IMR-90 (cell line): Measurements from ENCODE around the gene SF3B2. TPM values are rescaled to one million over a fixed set of nuclear protein-coding genes. Genes with fewer than 3 reads are reported as not detected.

Experiments
- ATAC-seq: fragments of 200-7000 bp; cut with Tn5 transposase; 2 replicates; pipeline ENCODE4 v1.9.1; 2020; ENCODE audit warnings: low read depth, mild to moderate bottlenecking, moderate library complexity
- BruUV-seq: library from RNA; stranded (reverse); fragments of 400-500 nt; replicated peaks from 2 replicates; lab custom pipeline; 2021; lab: Mats Ljungman, UMichigan
- CTCF ChIA-PET: fragments of 300-600 bp; formaldehyde crosslinking; extraction: SDS; loops from one replicate; lab custom pipeline; 2021; ENCODE audit warnings: antibody characterized with exemption; lab: Yijun Ruan, JAX
- POLR2A ChIA-PET: fragments of 300-600 bp; sonication (Branson Sonifier 250); formaldehyde crosslinking; loops from one replicate; lab custom pipeline; 2022; ENCODE audit warnings: antibody characterized with exemption; ENCODE audit not compliant: unreplicated experiment; lab: Charles Lee
- DNase-seq: peaks from one replicate; pipeline ENCODE4 v3.0.0; 2013
- H2AFZ ChIP-seq: replicated peaks from 2 replicates; pipeline ENCODE3; 2013; ENCODE audit warnings: low read length, mild to moderate bottlenecking; ENCODE audit not compliant: poor library complexity
- H2AK5ac ChIP-seq: 2 replicates; pipeline ENCODE4 v1.6.1; 2013; ENCODE audit warnings: low read depth, low read length, inconsistent platforms
- H2AK9ac ChIP-seq: replicated peaks from 2 replicates; pipeline ENCODE3; 2013; ENCODE audit warnings: mild to moderate bottlenecking, low read depth, low read length, moderate library complexity; ENCODE audit not compliant: poor library complexity
- H2BK120ac ChIP-seq: 2 replicates; pipeline ENCODE4 v1.6.1; 2013; ENCODE audit warnings: low read depth, low read length, inconsistent platforms
- H2BK15ac ChIP-seq: 3 replicates; pipeline ENCODE4 v1.6.1; 2013; ENCODE audit warnings: low read depth, low read length, inconsistent platforms
- H2BK20ac ChIP-seq: 2 replicates; pipeline ENCODE4 v1.6.1; 2013; ENCODE audit warnings: low read depth, mild to moderate bottlenecking, inconsistent platforms, low read length, moderate library complexity
- H2BK5ac ChIP-seq: 2 replicates; pipeline ENCODE4 v1.6.1; 2013; ENCODE audit warnings: mild to moderate bottlenecking, low read depth, low read length, inconsistent platforms; ENCODE audit not compliant: poor library complexity, severe bottlenecking
- H3K14ac ChIP-seq: replicated peaks from 2 replicates; pipeline ENCODE4 v1.6.1; 2013; ENCODE audit warnings: low read depth, low read length, inconsistent platforms
- H3K18ac ChIP-seq: 2 replicates; pipeline ENCODE4 v1.6.1; 2013; ENCODE audit warnings: low read depth, low read length, control low read depth
- H3K23ac ChIP-seq: 2 replicates; pipeline ENCODE4 v1.6.1; 2013; ENCODE audit warnings: low read depth, low read length, inconsistent platforms
- H3K27ac ChIP-seq: 2 replicates; pipeline ENCODE4 v1.5.1; 2013; ENCODE audit warnings: mild to moderate bottlenecking, control low read depth, low read length; ENCODE audit not compliant: insufficient read depth
- H3K27me3 ChIP-seq: 2 replicates; pipeline ENCODE4 v1.6.1; 2013; ENCODE audit warnings: low read length; ENCODE audit not compliant: control insufficient read depth, insufficient read depth
- H3K36me3 ChIP-seq: 2 replicates; pipeline ENCODE4 v1.6.1; 2013; ENCODE audit warnings: low read length, mixed read lengths; ENCODE audit not compliant: control insufficient read depth, insufficient read depth
- H3K4ac ChIP-seq: 2 replicates; pipeline ENCODE4 v1.6.1; 2013; ENCODE audit warnings: low read depth, low read length, inconsistent platforms
- H3K4me1 ChIP-seq: 2 replicates; pipeline ENCODE4 v1.6.1; 2013; ENCODE audit warnings: low read length, mixed read lengths; ENCODE audit not compliant: control insufficient read depth, insufficient read depth
- H3K4me2 ChIP-seq: 2 replicates; pipeline ENCODE4 v1.6.1; 2013; ENCODE audit warnings: low read depth, mild to moderate bottlenecking, control low read depth, low read length, moderate library complexity
- H3K4me3 ChIP-seq: 2 replicates; pipeline ENCODE4 v1.5.1; 2013; ENCODE audit warnings: low read depth, mild to moderate bottlenecking, control low read depth, low read length, moderate library complexity; ENCODE audit not compliant: insufficient read depth
- H3K56ac ChIP-seq: 2 replicates; pipeline ENCODE4 v1.6.1; 2013; ENCODE audit warnings: low read length, inconsistent platforms; ENCODE audit not compliant: insufficient read depth; ENCODE audit errors: extremely low read depth
- H3K79me1 ChIP-seq, 2 experiments: 2 replicates each; pipeline ENCODE4 v1.6.1; 2013; ENCODE audit warnings: low read length in 2 of 2, inconsistent platforms in 1 of 2, low read depth in 1 of 2
- H3K9ac ChIP-seq: 2 replicates; pipeline ENCODE4 v1.6.1; 2013; ENCODE audit warnings: low read depth, low read length, control low read depth
- H3K9me1 ChIP-seq: 2 replicates; pipeline ENCODE4 v1.6.1; 2013; ENCODE audit warnings: low read length, inconsistent platforms; ENCODE audit not compliant: insufficient read depth
- H3K9me3 ChIP-seq: 2 replicates; pipeline ENCODE4 v1.6.1; 2013; ENCODE audit warnings: low read length; ENCODE audit not compliant: control insufficient read depth, insufficient read depth
- H4K20me1 ChIP-seq: 2 replicates; pipeline ENCODE4 v1.6.1; 2013; ENCODE audit warnings: low read length, inconsistent platforms; ENCODE audit not compliant: insufficient read depth
- H4K5ac ChIP-seq: 2 replicates; pipeline ENCODE4 v1.6.1; 2013; ENCODE audit warnings: mild to moderate bottlenecking, low read depth, low read length, control low read depth
- H4K8ac ChIP-seq, 2 experiments: 2 replicates each; pipeline ENCODE4 v1.6.1; 2013; ENCODE audit warnings: low read depth in 2 of 2, low read length in 2 of 2, control low read depth in 1 of 2, inconsistent platforms in 1 of 2
- H4K91ac ChIP-seq: 2 replicates; pipeline ENCODE4 v1.6.1; 2013; ENCODE audit warnings: low read depth, low read length, inconsistent platforms; ENCODE audit not compliant: insufficient read depth
- BHLHE40 ChIP-seq: fragments of 150-350 bp; IDR thresholded peaks from 2 replicates; pipeline ENCODE4 v1.6.1; 2016; ENCODE audit warnings: mild to moderate bottlenecking, low read depth, low read length
- CEBPB ChIP-seq: IDR thresholded peaks from 2 replicates; pipeline ENCODE4 v1.6.1; 2012; ENCODE audit warnings: low read depth, low read length, improper control_type of control experiment
- CHD1 ChIP-seq: IDR thresholded peaks from 2 replicates; pipeline ENCODE4 v1.6.1; 2012; ENCODE audit warnings: low read depth, low read length, improper control_type of control experiment
- FOS ChIP-seq: fragments of 150-350 bp; IDR thresholded peaks from 2 replicates; pipeline ENCODE4 v1.6.1; 2016; ENCODE audit warnings: low read depth, low read length
- MAFK ChIP-seq: IDR thresholded peaks from 2 replicates; pipeline ENCODE4 v1.6.1; 2012; ENCODE audit warnings: low read depth, low read length, improper control_type of control experiment
- MAZ ChIP-seq: IDR thresholded peaks from 2 replicates; pipeline ENCODE4 v1.6.1; 2012; ENCODE audit warnings: low read depth, mild to moderate bottlenecking, low read length, improper control_type of control experiment, moderate library complexity, borderline replicate concordance
- MXI1 ChIP-seq: IDR thresholded peaks from 2 replicates; pipeline ENCODE4 v1.6.1; 2012; ENCODE audit warnings: low read depth, mild to moderate bottlenecking, low read length, moderate library complexity, borderline replicate concordance
- NFE2L2 ChIP-seq: fragments of 150-350 bp; IDR thresholded peaks from 2 replicates; pipeline ENCODE4 v1.6.1; 2016; ENCODE audit warnings: low read depth, mild to moderate bottlenecking, low read length
- POLR2A ChIP-seq: IDR thresholded peaks from 2 replicates; pipeline ENCODE4 v1.6.1; 2012; ENCODE audit warnings: mild to moderate bottlenecking, low read depth, low read length
- RAD21 ChIP-seq: IDR thresholded peaks from 2 replicates; pipeline ENCODE4 v1.6.1; 2012; ENCODE audit warnings: low read length, improper control_type of control experiment
- RCOR1 ChIP-seq: IDR thresholded peaks from 2 replicates; pipeline ENCODE4 v1.6.1; 2012; ENCODE audit warnings: mild to moderate bottlenecking, low read length, improper control_type of control experiment; ENCODE audit not compliant: insufficient replicate concordance
- RFX5 ChIP-seq: IDR thresholded peaks from 2 replicates; pipeline ENCODE4 v1.8.0; 2012; ENCODE audit warnings: low read depth, mild to moderate bottlenecking, low read length, moderate library complexity
- SMC3 ChIP-seq: fragments of 150-350 bp; IDR thresholded peaks from 2 replicates; pipeline ENCODE4 v1.6.1; 2016; ENCODE audit warnings: low read depth, mild to moderate bottlenecking, antibody characterized with exemption, low read length, moderate library complexity
- WGBS, 2 experiments: methylation state at CpG; one replicate each; pipeline versions ENCODE4 v1.1.5 to v1.1.7; 2013; ENCODE audit warnings: missing lambda C conversion rate in 2 of 2; ENCODE audit not compliant: insufficient read length in 1 of 2; ENCODE audit errors: extremely low coverage in 2 of 2; 5-methylcytosine and 5-hydroxymethylcytosine counted together
- dilution Hi-C: fragments of 300-500 bp; cut with HindIII; formaldehyde crosslinking; loops from one replicate; pipeline ENCODE4 v1.14.3; 2018; ENCODE audit warnings: low sequenced_read_pairs; ENCODE audit not compliant: unreplicated experiment
- in situ Hi-C: fragments of 300-500 bp; cut with MboI; formaldehyde crosslinking; loops from 3 replicates; pipeline ENCODE4 v1.14.3; 2019; ENCODE audit warnings: low sequenced_read_pairs, inconsistent platforms, mixed read lengths
- intact Hi-C: fragments of 100-400 bp; cut with micrococcal nuclease; formaldehyde crosslinking; loops from 2 replicates; pipeline ENCODE4 v1.10.0; 2022
- polyA plus RNA-seq, 3 experiments: library from polyadenylated mRNA; depleted of rRNA; stranded (reverse); fragments of >200 nt; gene quantifications; 2 replicates each; pipeline ENCODE4 v1.2.3, GENCODE V29; 2012; ENCODE audit warnings: low replicate concordance in 1 of 3
- total RNA-seq: library from RNA; depleted of rRNA; stranded (reverse); fragments of >200 nt; gene quantifications from 2 replicates; pipeline ENCODE4 v1.2.3, GENCODE V29; 2012
- TF ChIP-seq, protein P1 (sequence below): conservative IDR thresholded peaks from 2 replicates; pipeline ENCODE4 v1.5.1; 2012; ENCODE audit warnings: mild to moderate bottlenecking, low read depth, low read length, improper control_type of control experiment
- TF ChIP-seq, protein P2 (sequence below): fragments of 150-350 bp; IDR thresholded peaks from 2 replicates; pipeline ENCODE4 v1.6.1; 2017; ENCODE audit warnings: mild to moderate bottlenecking, antibody characterized with exemption, low read length, low read depth
- TF ChIP-seq, protein P3 (sequence below): fragments of 150-350 bp; IDR thresholded peaks from 2 replicates; pipeline ENCODE4 v1.6.1; 2016; ENCODE audit warnings: low read depth, mild to moderate bottlenecking, low read length, moderate library complexity, borderline replicate concordance

SF3B2 gene
- total and polyA plus RNA-seq, 2 of the 4 experiments (the other 2 are of a cell fraction): 120 to 122 TPM

DNA sequence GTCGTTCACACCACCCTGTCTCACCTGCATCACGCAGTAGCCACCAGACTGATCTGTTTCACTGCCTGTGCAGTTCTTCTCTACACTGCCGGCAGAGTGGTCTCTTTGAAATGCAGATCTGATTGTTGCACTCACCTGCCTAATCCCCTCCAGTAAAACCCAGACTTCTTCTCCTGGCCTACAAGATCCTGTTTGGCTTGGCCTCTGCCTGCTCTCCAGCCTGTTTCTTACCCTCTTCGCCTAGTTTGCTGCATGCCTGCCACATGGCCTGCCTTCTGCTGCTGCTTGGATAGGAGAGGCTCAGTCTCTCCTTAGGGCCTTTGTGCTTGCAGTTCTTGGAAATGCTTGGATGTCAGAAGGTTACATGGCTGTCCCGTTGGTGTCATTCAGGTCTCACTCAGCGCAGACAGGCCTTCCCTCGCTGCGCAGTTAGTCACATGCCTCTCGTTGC lies 59.9 kb downstream of the SF3B2 start:
- H2BK5ac ChIP-seq: peak overlapping the region; percentile 86
- H2AK9ac ChIP-seq: peak overlapping the region; percentile 82
- H4K8ac ChIP-seq: peak overlapping the region; percentile 38 to 55
- H3K27ac ChIP-seq: peak overlapping the region; percentile 88
- peak overlapping the region; percentile 86 for H2AK5ac ChIP-seq
- no TSS peak for BruUV-seq
- peaks cover 19% of the 10 kb centered on the region for H3K9me1 ChIP-seq
- H3K14ac ChIP-seq: peak overlapping the region; percentile 66
- peaks cover 42 to 83% of the 10 kb centered on the region in 2 experiments for H3K79me1 ChIP-seq
- no peak for TF ChIP-seq FOS
- no peak for TF ChIP-seq RCOR1
- TF ChIP-seq SMC3: no peak
- TF ChIP-seq, protein P1, sequence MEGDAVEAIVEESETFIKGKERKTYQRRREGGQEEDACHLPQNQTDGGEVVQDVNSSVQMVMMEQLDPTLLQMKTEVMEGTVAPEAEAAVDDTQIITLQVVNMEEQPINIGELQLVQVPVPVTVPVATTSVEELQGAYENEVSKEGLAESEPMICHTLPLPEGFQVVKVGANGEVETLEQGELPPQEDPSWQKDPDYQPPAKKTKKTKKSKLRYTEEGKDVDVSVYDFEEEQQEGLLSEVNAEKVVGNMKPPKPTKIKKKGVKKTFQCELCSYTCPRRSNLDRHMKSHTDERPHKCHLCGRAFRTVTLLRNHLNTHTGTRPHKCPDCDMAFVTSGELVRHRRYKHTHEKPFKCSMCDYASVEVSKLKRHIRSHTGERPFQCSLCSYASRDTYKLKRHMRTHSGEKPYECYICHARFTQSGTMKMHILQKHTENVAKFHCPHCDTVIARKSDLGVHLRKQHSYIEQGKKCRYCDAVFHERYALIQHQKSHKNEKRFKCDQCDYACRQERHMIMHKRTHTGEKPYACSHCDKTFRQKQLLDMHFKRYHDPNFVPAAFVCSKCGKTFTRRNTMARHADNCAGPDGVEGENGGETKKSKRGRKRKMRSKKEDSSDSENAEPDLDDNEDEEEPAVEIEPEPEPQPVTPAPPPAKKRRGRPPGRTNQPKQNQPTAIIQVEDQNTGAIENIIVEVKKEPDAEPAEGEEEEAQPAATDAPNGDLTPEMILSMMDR: no peak
- TF ChIP-seq CEBPB: no peak
- no peak for TF ChIP-seq MAFK
- no peak for TF ChIP-seq CHD1
- TF ChIP-seq NFE2L2: no peak
- no peak for TF ChIP-seq POLR2A
- TF ChIP-seq RFX5: no peak
- TF ChIP-seq, protein P2, sequence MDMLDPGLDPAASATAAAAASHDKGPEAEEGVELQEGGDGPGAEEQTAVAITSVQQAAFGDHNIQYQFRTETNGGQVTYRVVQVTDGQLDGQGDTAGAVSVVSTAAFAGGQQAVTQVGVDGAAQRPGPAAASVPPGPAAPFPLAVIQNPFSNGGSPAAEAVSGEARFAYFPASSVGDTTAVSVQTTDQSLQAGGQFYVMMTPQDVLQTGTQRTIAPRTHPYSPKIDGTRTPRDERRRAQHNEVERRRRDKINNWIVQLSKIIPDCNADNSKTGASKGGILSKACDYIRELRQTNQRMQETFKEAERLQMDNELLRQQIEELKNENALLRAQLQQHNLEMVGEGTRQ: no peak
- no peak for TF ChIP-seq MAZ
- no peak for TF ChIP-seq BHLHE40
- no peak for TF ChIP-seq RAD21
- no peak; the same call in 1 of the 2 replicates for TF ChIP-seq MXI1
- TF ChIP-seq, protein P3, sequence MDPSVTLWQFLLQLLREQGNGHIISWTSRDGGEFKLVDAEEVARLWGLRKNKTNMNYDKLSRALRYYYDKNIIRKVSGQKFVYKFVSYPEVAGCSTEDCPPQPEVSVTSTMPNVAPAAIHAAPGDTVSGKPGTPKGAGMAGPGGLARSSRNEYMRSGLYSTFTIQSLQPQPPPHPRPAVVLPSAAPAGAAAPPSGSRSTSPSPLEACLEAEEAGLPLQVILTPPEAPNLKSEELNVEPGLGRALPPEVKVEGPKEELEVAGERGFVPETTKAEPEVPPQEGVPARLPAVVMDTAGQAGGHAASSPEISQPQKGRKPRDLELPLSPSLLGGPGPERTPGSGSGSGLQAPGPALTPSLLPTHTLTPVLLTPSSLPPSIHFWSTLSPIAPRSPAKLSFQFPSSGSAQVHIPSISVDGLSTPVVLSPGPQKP: no peak
- peak overlapping the region; percentile 70 for H3K4me2 ChIP-seq
- dilution Hi-C loops (no loop called here), in situ Hi-C loops (no loop called here), intact Hi-C loops (loop anchor here (5.0 kb wide), 1 partner anchor 40 kb away; the partner anchor contains the start of gene PACS1)
- no peak for DNase-seq
- H3K4me3 ChIP-seq: no peak overlapping the region
- CTCF ChIA-PET: no interaction called here
- POLR2A ChIA-PET: no interaction called here
- peak overlapping the region; percentile 7; the same call in 1 of the 2 replicates for H3K9ac ChIP-seq
- H3K56ac ChIP-seq: peak overlapping the region; percentile 40
- peak overlapping the region; percentile 44 for H2BK20ac ChIP-seq
- peak overlapping the region; percentile 69 for H4K91ac ChIP-seq
- ATAC-seq: peak; percentile 30
- peak overlapping the region; percentile 66 for H2BK15ac ChIP-seq
- WGBS, 2 experiments: 69% methylated on average over 2 of the region's 9 CpGs; no CpG with 5 or more reads in 1 of the 2 experiments
- peak overlapping the region; percentile 4 for H2AFZ ChIP-seq
- H2BK120ac ChIP-seq: peak overlapping the region; percentile 70
- no peaks in the 10 kb centered on the region for H3K9me3 ChIP-seq
- H4K20me1 ChIP-seq: peaks cover 15% of the 10 kb centered on the region; the same call in 1 of the 2 replicates
- H3K18ac ChIP-seq: peak overlapping the region; percentile 78; the same call in 1 of the 2 replicates
- peak overlapping the region; percentile 22; the same call in 1 of the 2 replicates for H4K5ac ChIP-seq
- H3K4me1 ChIP-seq: peaks cover 16% of the 10 kb centered on the region
- peak overlapping the region; percentile 61 for H3K23ac ChIP-seq
- H3K4ac ChIP-seq: peak overlapping the region; percentile 76
- H3K27me3 ChIP-seq: no peaks in the 10 kb centered on the region
- no peaks in the 10 kb centered on the region for H3K36me3 ChIP-seq
